ENCODE measurements around the gene NABP2. TPM values are rescaled to one million over a fixed set of nuclear protein-coding genes. Genes with fewer than 3 reads are reported as not detected.
"Not testable (repeated sequence)": the region's sequence is repeated elsewhere in the genome, so short reads cannot be mapped to it uniquely, and the experiment has no call there.

Gene NABP2
- total and polyA plus RNA-seq, 2 experiments from 2014 or later: 29.9 to 40.1 TPM

DNA sequence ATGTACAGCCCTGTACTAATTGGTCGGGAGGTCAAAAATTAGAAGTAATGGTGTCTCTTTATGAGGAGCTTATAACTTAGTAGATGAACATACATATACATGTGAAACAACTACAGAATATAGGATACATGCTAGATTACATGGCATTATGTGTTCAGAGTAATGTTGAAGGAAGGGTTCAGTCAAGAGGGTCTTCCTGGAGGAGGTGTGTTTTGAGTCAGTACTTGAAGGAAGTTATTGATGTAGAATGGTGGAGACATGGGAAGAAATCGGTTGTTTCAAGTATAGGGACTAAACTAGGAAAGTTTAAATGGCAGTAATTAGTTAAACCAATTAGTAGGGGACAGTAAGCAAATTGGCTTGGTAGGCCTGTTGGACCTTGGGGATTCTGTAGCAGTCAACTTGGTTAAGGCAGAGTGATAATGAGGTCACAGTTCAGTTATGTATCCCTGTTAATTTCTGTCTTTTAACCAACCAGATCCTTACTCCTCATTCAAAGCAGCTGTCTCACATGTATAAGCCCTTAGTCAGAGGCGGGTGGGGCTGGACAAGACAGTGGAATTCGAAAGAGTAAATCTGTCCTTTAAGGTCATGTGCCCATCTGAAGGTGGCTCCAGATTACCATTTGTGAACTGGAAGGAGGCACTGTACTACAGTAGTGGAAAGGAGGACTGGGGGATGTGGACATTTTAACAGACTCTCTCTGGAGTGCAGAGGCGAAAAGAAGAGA is 37.5 kb downstream of the NABP2 start:
- Histone ChIP-seq H3K4me1 (ENCODE audit: insufficient read depth) (peaks cover 22% of the 10 kb centered on the region), H3K36me3 (ENCODE audit: low read depth) (no peaks in the 10 kb centered on the region), H3K4me2 (ENCODE audit: unreplicated experiment) (peak overlapping the region; percentile 54), H3K27ac (peak overlapping the region; percentile 70), H2AFZ (peak overlapping the region; percentile 19), H3K79me2 (ENCODE audit: insufficient read depth) (peaks cover 12% of the 10 kb centered on the region), H4K20me1 (ENCODE audit: insufficient read depth) (no peaks in the 10 kb centered on the region), H3K9ac (peak overlapping the region; percentile 27; the same call in 1 of the 2 replicates), H3K4me3 (no peak overlapping the region), H3K9me2 (ENCODE audit: insufficient read depth) (no peaks in the 10 kb centered on the region), H3F3A (ENCODE audit: insufficient read depth) (peaks cover 29% of the 10 kb centered on the region), H3K27me3 (replicated peaks; ENCODE audit: insufficient read depth) (no peaks in the 10 kb centered on the region), H3K9me3 (ENCODE audit: low read depth) (no peaks in the 10 kb centered on the region)
- WGBS, 2 experiments (ENCODE audit: low coverage in 1 of 2, low lambda C conversion rate in 2 of 2, missing lambda C conversion rate in 2 of 2): 53% methylated on average over 5 of the region's 5 CpGs
- in situ Hi-C loops (cut with MboI): no loop called here
- DNase-seq: peak; percentile 91
- no peak for TF ChIP-seq EZH2phosphoT487 (IDR thresholded peaks at IDR 0.05; ENCODE audit: insufficient read depth, low read depth)
- TF ChIP-seq EZH2 (IDR thresholded peaks at IDR 0.05; ENCODE audit: insufficient read depth, poor library complexity, severe bottlenecking): no peak

DNA sequence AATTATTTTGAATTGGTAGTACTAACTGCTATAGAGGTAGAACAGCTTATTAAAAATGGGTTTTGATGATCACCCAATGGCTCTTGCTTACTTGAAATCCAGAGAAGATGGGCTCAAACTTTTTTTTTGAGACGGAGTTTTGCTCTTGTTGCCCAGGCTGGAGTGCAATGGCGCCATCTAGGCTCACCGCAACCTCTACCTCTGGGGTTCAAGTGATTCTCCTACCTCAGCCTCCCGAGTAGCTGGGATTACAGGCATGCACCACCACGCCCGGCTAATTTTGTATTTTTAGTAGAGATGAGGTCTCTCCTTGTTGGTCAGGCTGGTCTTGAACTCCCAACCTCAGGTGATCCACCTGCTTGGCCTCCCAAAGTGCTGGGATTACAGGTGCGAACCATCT is 38.8 kb downstream of the NABP2 start:
- H3K4me3 ChIP-seq; H3K27ac ChIP-seq; H3K9me2 ChIP-seq (ENCODE audit: insufficient read depth); H3K27me3 ChIP-seq (replicated peaks; ENCODE audit: insufficient read depth); H3K79me2 ChIP-seq (ENCODE audit: insufficient read depth); H3K36me3 ChIP-seq (ENCODE audit: low read depth); in situ Hi-C loops (cut with MboI); H3K4me2 ChIP-seq (ENCODE audit: unreplicated experiment); H2AFZ ChIP-seq; H3K9me3 ChIP-seq (ENCODE audit: low read depth); H4K20me1 ChIP-seq (ENCODE audit: insufficient read depth); DNase-seq; H3K9ac ChIP-seq: not testable (repeated sequence)
- 91 to 94% methylated on average over 6 to 7 of the region's 7 CpGs for WGBS, 2 experiments (ENCODE audit: low coverage in 1 of 2, low lambda C conversion rate in 2 of 2, missing lambda C conversion rate in 2 of 2)
- Histone ChIP-seq H3F3A (ENCODE audit: insufficient read depth) (peaks cover 21% of the 10 kb centered on the region), H3K4me1 (ENCODE audit: insufficient read depth) (peaks cover 18% of the 10 kb centered on the region)

DNA sequence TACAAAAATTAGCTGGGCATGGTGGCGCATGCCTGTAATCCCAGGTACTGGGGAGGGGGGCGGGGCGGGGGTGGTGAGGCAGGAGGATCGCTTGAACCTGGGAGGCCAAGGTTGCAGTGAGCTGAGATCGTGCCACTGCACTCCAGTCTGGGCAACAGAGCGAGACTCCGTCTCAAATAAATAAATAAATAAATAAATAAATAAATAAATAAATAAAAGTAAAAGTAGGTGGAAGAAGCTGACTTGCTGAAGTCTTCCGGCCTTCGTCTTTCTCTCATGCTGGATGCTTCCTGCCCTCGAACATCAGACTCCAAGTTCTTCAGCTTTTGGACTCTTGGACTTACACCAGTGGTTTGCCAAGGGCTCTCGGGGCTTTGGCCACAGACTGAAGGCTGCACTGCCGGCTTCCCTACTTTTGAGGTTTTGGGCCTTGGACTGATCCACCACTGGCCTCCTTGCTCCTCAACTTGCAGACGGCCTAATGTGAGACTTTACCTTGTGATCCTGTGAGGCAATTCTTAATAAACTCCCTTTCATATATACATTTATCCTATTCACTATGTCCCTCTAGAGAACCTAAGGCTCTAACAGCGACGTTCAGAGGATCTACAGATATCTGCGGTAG is 42.0 kb downstream of the NABP2 start:
- Histone ChIP-seq H3K9ac (peak overlapping the region; percentile 85), H3K4me3 (peak overlapping the region; percentile 86), H3K4me1 (ENCODE audit: insufficient read depth) (peaks cover 10% of the 10 kb centered on the region), H3K27ac (peak overlapping the region; percentile 83), H2AFZ (peak overlapping the region; percentile 90), H3K4me2 (ENCODE audit: unreplicated experiment) (peak overlapping the region; percentile 82), H3F3A (ENCODE audit: insufficient read depth) (peaks cover 36% of the 10 kb centered on the region)
- H3K79me2 ChIP-seq (ENCODE audit: insufficient read depth); H3K9me3 ChIP-seq (ENCODE audit: low read depth); H3K36me3 ChIP-seq (ENCODE audit: low read depth); H3K27me3 ChIP-seq (replicated peaks; ENCODE audit: insufficient read depth); H3K9me2 ChIP-seq (ENCODE audit: insufficient read depth); DNase-seq; in situ Hi-C loops (cut with MboI); H4K20me1 ChIP-seq (ENCODE audit: insufficient read depth): not testable (repeated sequence)
- 41 to 43% methylated on average over 16 of the region's 16 CpGs for WGBS, 2 experiments (ENCODE audit: low coverage in 1 of 2, low lambda C conversion rate in 2 of 2, missing lambda C conversion rate in 2 of 2)

DNA sequence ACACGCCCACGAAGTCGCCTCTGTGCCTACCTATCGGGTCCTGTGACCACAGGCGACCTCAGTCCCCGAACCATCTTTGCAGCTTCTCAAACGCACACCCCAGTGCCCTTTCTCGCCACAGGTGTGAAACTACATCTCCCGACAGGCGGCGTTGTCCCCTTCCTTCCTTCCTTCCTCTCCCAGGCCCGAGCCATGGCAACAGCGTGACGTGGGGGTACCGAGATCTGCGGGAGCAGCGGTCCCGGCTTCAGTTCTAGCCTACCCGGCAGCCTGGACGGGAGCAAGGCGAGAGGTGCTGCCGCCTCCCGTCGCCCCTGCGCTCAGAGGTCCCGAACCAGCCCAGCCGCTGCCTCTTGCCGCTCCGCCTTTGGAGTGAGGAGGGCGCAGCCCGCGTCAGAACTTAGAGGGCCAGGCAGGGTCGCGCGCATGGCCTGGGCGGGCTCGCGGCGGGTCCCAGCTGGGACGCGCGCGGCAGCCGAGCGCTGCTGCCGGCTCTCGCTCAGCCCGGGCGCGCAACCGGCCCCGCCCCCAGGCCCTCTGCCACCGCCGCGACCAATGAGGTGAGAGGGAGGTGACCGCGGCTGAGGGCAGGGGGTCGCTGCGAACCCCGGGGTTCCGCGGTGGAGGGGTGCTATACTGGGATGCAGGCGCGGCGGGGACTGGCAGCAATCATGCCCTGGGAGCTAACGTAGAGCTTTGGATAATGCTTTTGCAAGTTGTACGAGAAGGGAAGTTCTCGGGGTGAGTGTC is 42.7 kb downstream of the NABP2 start, which contains the start of gene COQ10A:
Gene COQ10A (plus strand): TSS at position 250 of the 750 bp plus-strand sequence. CDS start 177 bp downstream, at position 427.
- peaks cover 11% of the 10 kb centered on the region for H3K36me3 ChIP-seq (ENCODE audit: low read depth)
- no peaks in the 10 kb centered on the region for H4K20me1 ChIP-seq (ENCODE audit: insufficient read depth)
- 0 out of 2 replicates have a peak, but pooled peaks cover 4% of the 10 kb centered on the region for H3K4me1 ChIP-seq (ENCODE audit: insufficient read depth)
- H3K9ac ChIP-seq: peak within 1 kb of the TSS; percentile 85
- H3K4me2 ChIP-seq (ENCODE audit: unreplicated experiment): peak within 1 kb of the TSS; percentile 82
- H3F3A ChIP-seq (ENCODE audit: insufficient read depth): peaks cover 36% of the 10 kb centered on the region
- H3K27ac ChIP-seq: peak within 1 kb of the TSS; percentile 83
- no peaks in the 10 kb centered on the region for H3K9me2 ChIP-seq (ENCODE audit: insufficient read depth)
- 1% methylated on average over 53 to 58 of the region's 68 CpGs for WGBS, 2 experiments (ENCODE audit: low coverage in 1 of 2, low lambda C conversion rate in 2 of 2, missing lambda C conversion rate in 2 of 2)
- no peaks in the 10 kb centered on the region for H3K9me3 ChIP-seq (ENCODE audit: low read depth)
- peak; percentile 94 for DNase-seq
- in situ Hi-C loops (cut with MboI): no loop called here
- H3K4me3 ChIP-seq: peak within 1 kb of the TSS; percentile 86
- H2AFZ ChIP-seq: peak within 1 kb of the TSS; percentile 90
- TF ChIP-seq EZH2 (IDR thresholded peaks at IDR 0.05; ENCODE audit: insufficient read depth, poor library complexity, severe bottlenecking): no peak
- TF ChIP-seq EZH2phosphoT487 (IDR thresholded peaks at IDR 0.05; ENCODE audit: insufficient read depth, low read depth): no peak
- no peaks in the 10 kb centered on the region for H3K79me2 ChIP-seq (ENCODE audit: insufficient read depth)
- H3K27me3 ChIP-seq (replicated peaks; ENCODE audit: insufficient read depth): no peaks in the 10 kb centered on the region
